Activated CD4-positive, alpha-beta T cell treated with anti-CD3 and anti-CD28 coated beads, Interleukin-2, amount 10 ng/mL, durations not matched to agents 7 days and 5 days (primary cell): ENCODE data around the gene RNFT2. TPM values are rescaled to one million over a fixed set of nuclear protein-coding genes. Genes with fewer than 3 reads are reported as not detected.
"Not testable (repeated sequence)": the region's sequence is repeated elsewhere in the genome, so short reads cannot be mapped to it uniquely, and the experiment has no call there.

Source experiments
- CTCF ChIA-PET: fragments of 350-600 bp; sonication (Branson Sonifier 250); formaldehyde crosslinking; loops from one replicate; lab custom pipeline; 2021; ENCODE audit warnings: antibody characterized with exemption; lab: Charles Lee
- POLR2A ChIA-PET: fragments of 350-600 bp; sonication (Branson Sonifier 250); formaldehyde crosslinking; loops from one replicate; lab custom pipeline; 2021; ENCODE audit warnings: antibody characterized with exemption; lab: Charles Lee
- DNase-seq: peaks from one replicate; pipeline ENCODE4 v3.0.0-alpha.2; 2020
- H3K27ac Mint-ChIP-seq: one replicate; pipeline ENCODE4 v1.8.0; 2021; ENCODE audit warnings: mild to moderate bottlenecking, moderate library complexity, mixed read lengths
- H3K27me3 Mint-ChIP-seq: one replicate; pipeline ENCODE4 v1.8.0; 2021; ENCODE audit warnings: mixed read lengths
- H3K36me3 Mint-ChIP-seq: one replicate; pipeline ENCODE4 v1.8.0; 2021; ENCODE audit warnings: low read depth, mixed read lengths
- H3K4me1 Mint-ChIP-seq: one replicate; pipeline ENCODE4 v1.8.0; 2021; ENCODE audit warnings: mixed read lengths
- H3K4me3 Mint-ChIP-seq: one replicate; pipeline ENCODE4 v1.8.0; 2021; ENCODE audit warnings: mild to moderate bottlenecking, moderate library complexity, mixed read lengths
- H3K9me3 Mint-ChIP-seq: one replicate; pipeline ENCODE4 v1.8.0; 2021; ENCODE audit warnings: mixed read lengths
- total RNA-seq, 2 experiments: library from RNA; stranded (reverse); gene quantifications; one replicate each; pipeline ENCODE4 v1.2.3, GENCODE V29; 2021

Gene RNFT2
- total RNA-seq, 2 experiments from 2014 or later = 11.7 to 15.1 TPM

- H3K27ac Mint-ChIP-seq, H3K4me3 Mint-ChIP-seq, POLR2A ChIA-PET, H3K9me3 Mint-ChIP-seq, CTCF ChIA-PET, H3K36me3 Mint-ChIP-seq, H3K4me1 Mint-ChIP-seq, H3K27me3 Mint-ChIP-seq, DNase-seq: not testable (repeated sequence)
Observed at GRCh38 chr12:116789562-116789961, 51.4 kb downstream of the RNFT2 start.

- Mint-ChIP-seq H3K27ac (no peak overlapping the region), H3K9me3 (no peaks in the 10 kb centered on the region), H3K36me3 (no peaks in the 10 kb centered on the region), H3K4me1 (no peaks in the 10 kb centered on the region), H3K4me3 (no peak overlapping the region), H3K27me3 (no peaks in the 10 kb centered on the region)
- CTCF ChIA-PET = no interaction called here
- POLR2A ChIA-PET = no interaction called here
- no peak for DNase-seq
Observed at GRCh38 chr12:116790066-116790465, 52.0 kb downstream of the RNFT2 start.

GRCh38 chr12:116792403-116792802, 54.3 kb downstream of the RNFT2 start:
- H3K9me3 Mint-ChIP-seq = no peaks in the 10 kb centered on the region
- CTCF ChIA-PET = no interaction called here
- no peaks in the 10 kb centered on the region for H3K4me1 Mint-ChIP-seq
- H3K27me3 Mint-ChIP-seq = no peaks in the 10 kb centered on the region
- H3K4me3 Mint-ChIP-seq = no peak overlapping the region
- H3K36me3 Mint-ChIP-seq = no peaks in the 10 kb centered on the region
- no peak for DNase-seq
- H3K27ac Mint-ChIP-seq = no peak overlapping the region
- POLR2A ChIA-PET = no interaction called here

GRCh38 chr12:116794725-116795124, 56.6 kb downstream of the RNFT2 start:
- POLR2A ChIA-PET = no interaction called here
- Mint-ChIP-seq H3K4me1 (no peaks in the 10 kb centered on the region), H3K4me3 (no peak overlapping the region), H3K9me3 (peaks cover 3% of the 10 kb centered on the region), H3K36me3 (peaks cover 1% of the 10 kb centered on the region), H3K27ac (no peak overlapping the region), H3K27me3 (no peaks in the 10 kb centered on the region)
- CTCF ChIA-PET = no interaction called here
- DNase-seq = no peak

- POLR2A ChIA-PET = no interaction called here
- Mint-ChIP-seq H3K4me3 (no peak overlapping the region), H3K9me3 (peaks cover 6% of the 10 kb centered on the region), H3K27me3 (no peaks in the 10 kb centered on the region), H3K36me3 (peaks cover 3% of the 10 kb centered on the region), H3K4me1 (no peaks in the 10 kb centered on the region), H3K27ac (no peak overlapping the region)
- CTCF ChIA-PET = no interaction called here
- no peak for DNase-seq
Observed at GRCh38 chr12:116797885-116798284, 59.8 kb downstream of the RNFT2 start.

- DNase-seq = no peak
- ChIA-PET CTCF (no interaction called here), POLR2A (no interaction called here)
- Mint-ChIP-seq H3K27me3 (no peaks in the 10 kb centered on the region), H3K27ac (no peak overlapping the region), H3K36me3 (peaks cover 3% of the 10 kb centered on the region), H3K4me1 (peaks cover 2% of the 10 kb centered on the region), H3K4me3 (no peak overlapping the region), H3K9me3 (peaks cover 6% of the 10 kb centered on the region)
Observed at GRCh38 chr12:116798719-116799118, 60.6 kb downstream of the RNFT2 start.

- CTCF ChIA-PET = no interaction called here
- H3K4me3 Mint-ChIP-seq = no peak overlapping the region
- no peak for DNase-seq
- no peaks in the 10 kb centered on the region for H3K27me3 Mint-ChIP-seq
- H3K9me3 Mint-ChIP-seq = peaks cover 6% of the 10 kb centered on the region
- peaks cover 3% of the 10 kb centered on the region for H3K36me3 Mint-ChIP-seq
- H3K27ac Mint-ChIP-seq = peak overlapping the region; percentile 9
- H3K4me1 Mint-ChIP-seq = peaks cover 2% of the 10 kb centered on the region
- POLR2A ChIA-PET = no interaction called here
Observed at GRCh38 chr12:116799955-116800354, 61.8 kb downstream of the RNFT2 start.

GRCh38 chr12:116800918-116801317, 62.8 kb downstream of the RNFT2 start:
- no peak for DNase-seq
- Mint-ChIP-seq H3K36me3 (peaks cover 3% of the 10 kb centered on the region), H3K27me3 (no peaks in the 10 kb centered on the region), H3K4me1 (peaks cover 2% of the 10 kb centered on the region), H3K4me3 (no peak overlapping the region), H3K27ac (no peak overlapping the region), H3K9me3 (peaks cover 6% of the 10 kb centered on the region)
- POLR2A ChIA-PET = no interaction called here
- CTCF ChIA-PET = no interaction called here

GRCh38 chr12:116802018-116802417, 63.9 kb downstream of the RNFT2 start:
- Mint-ChIP-seq H3K27ac (no peak overlapping the region), H3K36me3 (peaks cover 3% of the 10 kb centered on the region), H3K4me1 (peaks cover 2% of the 10 kb centered on the region), H3K9me3 (peaks cover 6% of the 10 kb centered on the region), H3K27me3 (no peaks in the 10 kb centered on the region), H3K4me3 (no peak overlapping the region)
- ChIA-PET CTCF (no interaction called here), POLR2A (no interaction called here)
- no peak for DNase-seq

- DNase-seq = no peak
- POLR2A ChIA-PET = no interaction called here
- Mint-ChIP-seq H3K27me3 (no peaks in the 10 kb centered on the region), H3K27ac (no peak overlapping the region), H3K4me1 (peaks cover 2% of the 10 kb centered on the region), H3K36me3 (peaks cover 3% of the 10 kb centered on the region), H3K4me3 (no peak overlapping the region), H3K9me3 (peaks cover 6% of the 10 kb centered on the region)
- CTCF ChIA-PET = no interaction called here
Observed at GRCh38 chr12:116803013-116803736, 65.1 kb downstream of the RNFT2 start.

- peaks cover 5% of the 10 kb centered on the region for H3K9me3 Mint-ChIP-seq
- peaks cover 3% of the 10 kb centered on the region for H3K36me3 Mint-ChIP-seq
- H3K27me3 Mint-ChIP-seq = no peaks in the 10 kb centered on the region
- peaks cover 2% of the 10 kb centered on the region for H3K4me1 Mint-ChIP-seq
- ChIA-PET CTCF (interaction anchor here (2.0 kb wide), 1 partner anchor 20 kb away, joined by 4 read pairs; no protein-coding TSS in a partner anchor), POLR2A (no interaction called here)
- DNase-seq = no peak
- no peak overlapping the region for H3K4me3 Mint-ChIP-seq
- H3K27ac Mint-ChIP-seq = no peak overlapping the region
Observed at GRCh38 chr12:116804051-116804450, 65.9 kb downstream of the RNFT2 start.

GRCh38 chr12:116806845-116807440, 68.8 kb downstream of the RNFT2 start:
- no peak overlapping the region for H3K4me3 Mint-ChIP-seq
- H3K27ac Mint-ChIP-seq = no peak overlapping the region
- POLR2A ChIA-PET = no interaction called here

GRCh38 chr12:116807546-116807945, 69.4 kb downstream of the RNFT2 start:
- Mint-ChIP-seq H3K9me3 (no peaks in the 10 kb centered on the region), H3K27me3 (no peaks in the 10 kb centered on the region), H3K4me1 (peaks cover 5% of the 10 kb centered on the region), H3K4me3 (no peak overlapping the region), H3K36me3 (no peaks in the 10 kb centered on the region), H3K27ac (no peak overlapping the region)
- ChIA-PET CTCF (no interaction called here), POLR2A (no interaction called here)
- DNase-seq = no peak

More at GRCh38 chr12:116806845-116807440, 68.8 kb downstream of the RNFT2 start:
- Mint-ChIP-seq H3K27me3 (no peaks in the 10 kb centered on the region), H3K9me3 (no peaks in the 10 kb centered on the region), H3K36me3 (no peaks in the 10 kb centered on the region), H3K4me1 (peaks cover 5% of the 10 kb centered on the region)
- CTCF ChIA-PET = no interaction called here
- DNase-seq = no peak
